ENCODE data around the gene CD1C. TPM values are rescaled to one million over a fixed set of nuclear protein-coding genes. Genes with fewer than 3 reads are reported as not detected.

The CD1C gene
- total RNA-seq, 1 donor from 2014 or later: not detected

- no peaks in the 10 kb centered on the region for H3K9me3 Mint-ChIP-seq (ENCODE audit: unreplicated experiment)
- peaks cover under 1% of the 10 kb centered on the region for H3K36me3 Mint-ChIP-seq (ENCODE audit: unreplicated experiment)
- H3K4me1 Mint-ChIP-seq (ENCODE audit: low read depth, unreplicated experiment): no peaks in the 10 kb centered on the region
- H3K27ac Mint-ChIP-seq (ENCODE audit: unreplicated experiment): no peak overlapping the region
- no peak for TF ChIP-seq CTCF (IDR thresholded peaks at IDR 0.05; ENCODE audit: partially characterized antibody, unreplicated experiment)
- no peaks in the 10 kb centered on the region for H3K27me3 Mint-ChIP-seq (ENCODE audit: unreplicated experiment)
- H3K4me3 Mint-ChIP-seq (ENCODE audit: unreplicated experiment): no peak overlapping the region
- no peak for DNase-seq
These were observed 2.8 kb upstream of the CD1C start for GRCh38 chr1:158286941-158287346.

- Mint-ChIP-seq H3K27ac (ENCODE audit: unreplicated experiment) (no peak overlapping the region), H3K4me1 (ENCODE audit: low read depth, unreplicated experiment) (no peaks in the 10 kb centered on the region), H3K27me3 (ENCODE audit: unreplicated experiment) (no peaks in the 10 kb centered on the region), H3K36me3 (ENCODE audit: unreplicated experiment) (no peaks in the 10 kb centered on the region), H3K4me3 (ENCODE audit: unreplicated experiment) (no peak overlapping the region), H3K9me3 (ENCODE audit: unreplicated experiment) (no peaks in the 10 kb centered on the region)
- TF ChIP-seq CTCF (IDR thresholded peaks at IDR 0.05; ENCODE audit: partially characterized antibody, unreplicated experiment): no peak
- DNase-seq: no peak
These were observed 660 bp downstream of the CD1C start for GRCh38 chr1:158290321-158290844.

GRCh38 chr1:158295791-158296190 lies 6.1 kb downstream of the CD1C start:
- Mint-ChIP-seq H3K9me3 (ENCODE audit: unreplicated experiment) (peaks cover 6% of the 10 kb centered on the region), H3K36me3 (ENCODE audit: unreplicated experiment) (no peaks in the 10 kb centered on the region), H3K27ac (ENCODE audit: unreplicated experiment) (no peak overlapping the region), H3K27me3 (ENCODE audit: unreplicated experiment) (no peaks in the 10 kb centered on the region), H3K4me1 (ENCODE audit: low read depth, unreplicated experiment) (no peaks in the 10 kb centered on the region), H3K4me3 (ENCODE audit: unreplicated experiment) (no peak overlapping the region)
- no peak for DNase-seq
- no peak for TF ChIP-seq CTCF (IDR thresholded peaks at IDR 0.05; ENCODE audit: partially characterized antibody, unreplicated experiment)

- H3K27me3 Mint-ChIP-seq (ENCODE audit: unreplicated experiment): no peaks in the 10 kb centered on the region
- H3K36me3 Mint-ChIP-seq (ENCODE audit: unreplicated experiment): no peaks in the 10 kb centered on the region
- no peaks in the 10 kb centered on the region for H3K9me3 Mint-ChIP-seq (ENCODE audit: unreplicated experiment)
- H3K4me1 Mint-ChIP-seq (ENCODE audit: low read depth, unreplicated experiment): no peaks in the 10 kb centered on the region
- no peak overlapping the region for H3K4me3 Mint-ChIP-seq (ENCODE audit: unreplicated experiment)
- H3K27ac Mint-ChIP-seq (ENCODE audit: unreplicated experiment): no peak overlapping the region
- TF ChIP-seq CTCF (IDR thresholded peaks at IDR 0.05; ENCODE audit: partially characterized antibody, unreplicated experiment): no peak
- DNase-seq: no peak
These were observed 20.9 kb downstream of the CD1C start for GRCh38 chr1:158310623-158311022.

DNA sequence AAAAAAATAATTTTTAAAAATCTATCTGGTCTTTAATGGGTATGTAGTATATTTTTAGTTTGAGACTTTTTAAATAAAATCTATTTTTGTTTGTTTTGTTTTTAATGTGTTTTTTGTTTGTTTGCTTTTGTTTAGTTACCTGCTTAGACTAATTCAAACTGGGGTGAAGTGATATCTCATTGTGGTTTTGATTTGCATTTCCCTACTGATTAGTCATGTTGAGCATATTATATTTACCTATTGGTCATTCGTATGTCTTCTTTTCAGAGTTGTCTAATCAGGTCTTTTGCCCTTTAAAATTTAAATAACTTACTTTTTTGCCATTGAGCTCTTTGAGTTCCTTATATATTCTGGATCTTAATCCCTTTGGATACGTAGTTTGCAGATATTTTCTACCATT lies 21.3 kb downstream of the CD1C start:
- Mint-ChIP-seq H3K36me3 (ENCODE audit: unreplicated experiment) (no peaks in the 10 kb centered on the region), H3K9me3 (ENCODE audit: unreplicated experiment) (no peaks in the 10 kb centered on the region), H3K4me3 (ENCODE audit: unreplicated experiment) (no peak overlapping the region), H3K4me1 (ENCODE audit: low read depth, unreplicated experiment) (no peaks in the 10 kb centered on the region), H3K27ac (ENCODE audit: unreplicated experiment) (no peak overlapping the region), H3K27me3 (ENCODE audit: unreplicated experiment) (no peaks in the 10 kb centered on the region)
- TF ChIP-seq CTCF (IDR thresholded peaks at IDR 0.05; ENCODE audit: partially characterized antibody, unreplicated experiment): no peak
- DNase-seq: no peak

Data from glutamatergic neuron (in vitro differentiated cells).